Measurements from ENCODE around the gene TMEM74B. TPM values are rescaled to one million over a fixed set of nuclear protein-coding genes. Genes with fewer than 3 reads are reported as not detected.
"Not testable (repeated sequence)": the region's sequence is repeated elsewhere in the genome, so short reads cannot be mapped to it uniquely, and the experiment has no call there.

Gene TMEM74B
- total RNA-seq, 2 experiments from 2014 or later, result 3.5 to 4.0 TPM

GRCh38 chr20:1163653-1164052 lies 21.1 kb downstream of the TMEM74B start:
- DNase-seq (no peak), ATAC-seq (ENCODE audit: low read depth) (no peak)
- POLR2A ChIA-PET, result no interaction called here
- Mint-ChIP-seq H3K9me3 (no peaks in the 10 kb centered on the region), H3K4me1 (no peaks in the 10 kb centered on the region), H3K27me3 (no peaks in the 10 kb centered on the region), H3K4me3 (no peak overlapping the region), H3K36me3 (peaks cover 35% of the 10 kb centered on the region), H3K27ac (no peak overlapping the region)

DNA sequence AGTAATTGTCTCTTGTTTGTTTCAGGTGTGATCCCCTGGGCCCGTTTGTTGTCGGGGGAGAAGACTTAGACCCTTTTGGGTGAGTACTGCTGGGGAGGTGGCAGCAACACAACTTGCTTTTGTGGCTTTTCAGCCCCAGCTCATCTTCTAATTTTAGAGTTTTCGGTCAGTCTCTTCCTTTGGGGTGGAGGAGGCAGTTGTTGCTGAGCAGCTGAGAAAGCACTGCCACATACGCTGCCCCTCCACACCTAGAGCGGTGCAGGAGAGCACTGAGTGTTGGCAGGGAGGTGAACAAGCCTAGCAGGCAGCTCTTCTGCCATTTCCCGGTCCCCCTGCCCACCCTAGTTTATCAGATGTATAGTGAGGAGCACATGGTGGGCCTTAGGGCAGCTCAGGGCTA lies 21.7 kb downstream of the TMEM74B start:
- no peaks in the 10 kb centered on the region for H3K4me1 Mint-ChIP-seq
- ATAC-seq (ENCODE audit: low read depth) (no peak), DNase-seq (no peak)
- H3K4me3 Mint-ChIP-seq, result no peak overlapping the region
- H3K27me3 Mint-ChIP-seq, result no peaks in the 10 kb centered on the region
- peaks cover 29% of the 10 kb centered on the region for H3K36me3 Mint-ChIP-seq
- H3K9me3 Mint-ChIP-seq, result no peaks in the 10 kb centered on the region
- H3K27ac Mint-ChIP-seq, result no peak overlapping the region
- POLR2A ChIA-PET, result no interaction called here

DNA sequence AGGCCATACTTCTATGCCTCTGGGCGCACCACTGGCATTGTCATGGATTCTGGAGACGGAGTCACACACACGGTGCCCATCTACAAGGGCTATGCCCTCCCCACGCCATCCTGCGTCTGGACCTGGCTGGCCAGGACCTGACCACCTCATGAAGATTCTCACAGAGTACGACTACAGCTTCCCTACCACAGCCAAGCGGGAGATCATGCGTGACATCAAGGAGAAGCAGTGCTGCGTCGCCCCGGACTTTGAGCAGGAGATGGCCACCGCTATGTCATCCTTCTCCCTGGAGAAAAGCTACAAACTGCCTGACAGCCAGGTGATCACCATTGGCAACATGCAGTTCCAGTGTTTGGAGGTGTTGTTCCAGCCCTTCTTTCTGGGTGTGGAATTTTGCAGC lies 23.8 kb downstream of the TMEM74B start:
- ATAC-seq (ENCODE audit: low read depth), result no peak
- no peaks in the 10 kb centered on the region for H3K9me3 Mint-ChIP-seq
- peaks cover 28% of the 10 kb centered on the region for H3K36me3 Mint-ChIP-seq
- no peak for DNase-seq
- H3K27me3 Mint-ChIP-seq, result no peaks in the 10 kb centered on the region
- POLR2A ChIA-PET, result no interaction called here
- no peak overlapping the region for H3K27ac Mint-ChIP-seq
- no peak overlapping the region for H3K4me3 Mint-ChIP-seq
- H3K4me1 Mint-ChIP-seq, result peaks cover 3% of the 10 kb centered on the region

DNA sequence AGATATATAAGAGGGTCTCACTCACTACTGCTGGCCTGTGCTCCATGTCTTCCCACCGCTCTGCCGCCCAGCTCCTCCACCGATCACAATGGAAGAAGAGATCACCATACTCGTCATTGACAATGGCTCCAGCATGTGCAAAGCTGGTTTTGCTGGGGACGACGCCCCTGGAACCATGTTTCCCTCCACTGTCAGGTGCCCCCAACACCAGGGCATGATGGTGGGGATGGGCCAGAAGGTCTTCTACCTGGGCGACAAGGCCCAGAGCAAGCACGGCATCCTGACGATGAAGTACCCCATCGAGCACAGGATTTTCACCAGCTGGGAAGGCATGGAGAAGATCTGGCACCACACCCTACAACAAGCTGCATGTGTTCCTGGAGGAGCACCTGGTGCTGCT lies 24.3 kb downstream of the TMEM74B start:
- H3K27me3 Mint-ChIP-seq, result no peaks in the 10 kb centered on the region
- H3K4me1 Mint-ChIP-seq, result peaks cover 3% of the 10 kb centered on the region
- peaks cover 29% of the 10 kb centered on the region for H3K36me3 Mint-ChIP-seq
- no peak overlapping the region for H3K4me3 Mint-ChIP-seq
- no peak overlapping the region for H3K27ac Mint-ChIP-seq
- DNase-seq, result no peak
- POLR2A ChIA-PET, result no interaction called here
- no peak for ATAC-seq (ENCODE audit: low read depth)
- H3K9me3 Mint-ChIP-seq, result no peaks in the 10 kb centered on the region

DNA sequence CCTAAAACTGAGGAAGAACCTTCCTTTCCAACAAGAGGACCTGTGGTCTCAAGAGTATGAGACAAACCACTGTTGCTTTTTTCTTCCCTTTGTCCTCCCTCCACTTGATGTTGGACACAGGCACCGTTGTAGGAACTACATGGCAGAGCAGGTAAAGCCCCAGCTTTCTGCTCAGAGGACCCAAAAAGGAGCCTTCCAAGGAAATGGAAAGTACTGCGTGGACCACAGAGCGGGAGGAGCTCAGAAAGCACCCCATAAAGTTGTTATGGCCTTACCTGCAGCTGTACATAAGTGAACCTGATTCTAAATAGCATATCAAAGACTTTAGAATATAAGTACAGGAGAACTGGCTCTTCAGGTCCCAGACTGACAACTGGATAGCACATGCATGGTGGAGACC lies 29.4 kb downstream of the TMEM74B start:
- ATAC-seq (ENCODE audit: low read depth) (no peak), DNase-seq (no peak)
- Mint-ChIP-seq H3K9me3 (no peaks in the 10 kb centered on the region), H3K36me3 (peaks cover 53% of the 10 kb centered on the region), H3K27me3 (no peaks in the 10 kb centered on the region), H3K4me1 (peaks cover 15% of the 10 kb centered on the region), H3K4me3 (no peak overlapping the region), H3K27ac (no peak overlapping the region)
- POLR2A ChIA-PET, result no interaction called here

DNA sequence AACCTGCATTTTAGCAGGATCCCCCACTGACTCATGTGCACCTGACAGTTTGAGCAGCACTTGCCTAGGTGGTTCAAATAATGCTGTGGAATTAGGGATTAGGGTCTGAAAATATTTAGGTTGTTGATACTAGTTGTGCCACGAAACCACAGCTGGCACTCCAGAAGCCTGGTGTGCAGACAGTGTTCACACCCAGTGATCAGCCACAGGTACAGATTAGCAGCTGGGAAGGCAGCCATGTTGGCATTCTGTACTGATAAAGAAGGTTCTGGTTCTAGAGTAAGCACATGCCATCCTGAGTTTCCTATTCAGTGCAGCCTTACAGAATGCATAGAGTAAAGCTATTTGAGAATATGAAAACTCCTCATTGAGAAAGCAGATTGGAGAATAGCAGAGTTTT lies 30.1 kb downstream of the TMEM74B start:
- DNase-seq (no peak), ATAC-seq (ENCODE audit: low read depth) (no peak)
- Mint-ChIP-seq H3K27ac (no peak overlapping the region), H3K4me1 (peaks cover 15% of the 10 kb centered on the region), H3K9me3 (no peaks in the 10 kb centered on the region), H3K4me3 (no peak overlapping the region), H3K36me3 (peaks cover 51% of the 10 kb centered on the region), H3K27me3 (no peaks in the 10 kb centered on the region)
- POLR2A ChIA-PET, result no interaction called here

DNA sequence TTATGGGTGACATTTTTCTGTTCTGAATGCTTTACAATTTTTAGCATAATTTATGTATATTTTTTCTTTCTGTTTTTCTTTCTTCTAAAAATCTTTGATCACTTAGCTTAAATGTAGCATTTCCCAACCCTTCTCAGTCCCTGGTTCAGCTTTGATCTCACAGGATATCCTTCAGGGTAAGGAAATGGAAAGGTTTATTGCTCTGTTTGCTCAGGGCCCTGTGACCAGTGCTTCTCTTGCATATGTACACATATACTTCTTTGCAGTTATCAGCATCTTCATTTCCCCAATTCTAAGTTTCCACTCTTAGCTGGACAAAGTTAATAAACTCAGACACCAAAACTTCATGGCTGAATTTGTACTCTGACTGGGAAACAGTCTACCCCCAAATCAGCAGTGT lies 30.6 kb downstream of the TMEM74B start:
- no peaks in the 10 kb centered on the region for H3K9me3 Mint-ChIP-seq
- POLR2A ChIA-PET, result no interaction called here
- no peak overlapping the region for H3K27ac Mint-ChIP-seq
- no peaks in the 10 kb centered on the region for H3K27me3 Mint-ChIP-seq
- peaks cover 15% of the 10 kb centered on the region for H3K4me1 Mint-ChIP-seq
- peaks cover 52% of the 10 kb centered on the region for H3K36me3 Mint-ChIP-seq
- ATAC-seq (ENCODE audit: low read depth) (no peak), DNase-seq (no peak)
- no peak overlapping the region for H3K4me3 Mint-ChIP-seq

DNA sequence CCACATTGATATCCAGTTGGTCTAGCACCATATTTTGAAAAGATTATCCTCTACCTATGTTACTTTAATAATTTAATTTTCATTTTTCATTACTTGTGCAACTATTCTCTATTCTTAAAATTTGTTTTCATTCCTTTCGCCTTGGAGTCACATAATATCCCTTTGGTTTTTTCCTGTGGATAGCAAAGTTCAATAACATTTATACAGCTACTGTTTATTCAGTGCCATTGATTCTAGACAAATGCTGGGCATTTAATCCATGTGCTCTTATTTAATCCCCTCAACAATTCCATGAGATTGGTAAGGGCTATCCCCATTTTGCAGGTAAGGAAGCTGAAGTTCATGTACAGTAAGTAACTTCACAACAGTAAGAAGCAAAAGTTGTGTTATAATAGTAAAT lies 33.8 kb downstream of the TMEM74B start:
- Mint-ChIP-seq H3K4me1 (peaks cover 12% of the 10 kb centered on the region), H3K27ac (no peak overlapping the region)
- no peak for DNase-seq

DNA sequence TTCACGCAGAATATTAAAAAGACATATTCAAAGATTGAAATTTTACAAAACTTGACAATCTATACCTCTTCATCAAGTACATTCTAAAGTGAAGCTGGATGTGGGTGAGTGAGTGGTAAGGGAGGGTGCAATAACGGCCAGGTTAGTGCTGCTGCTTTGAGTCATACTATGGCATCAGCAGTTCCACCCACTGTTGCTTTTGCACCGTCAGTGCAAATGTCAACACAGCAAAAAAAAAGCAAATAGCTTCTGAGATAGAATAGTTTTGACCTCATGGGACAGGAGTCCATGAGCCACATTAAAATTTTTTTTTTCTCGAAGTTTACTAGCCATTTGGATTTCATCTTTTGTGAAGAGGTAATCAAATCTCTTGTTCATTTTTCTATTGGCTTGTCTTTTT lies 34.6 kb downstream of the TMEM74B start:
- POLR2A ChIA-PET, result interaction anchor here (0.7 kb wide), 1 partner anchor 1482 kb away, joined by 3 read pairs; no protein-coding TSS in a partner anchor

More for the DNA sequence above, 33.8 kb downstream of the TMEM74B start:
- Mint-ChIP-seq H3K4me3 (no peak overlapping the region), H3K9me3 (no peaks in the 10 kb centered on the region), H3K27me3 (no peaks in the 10 kb centered on the region), H3K36me3 (peaks cover 51% of the 10 kb centered on the region)
- ATAC-seq (ENCODE audit: low read depth), result no peak
- POLR2A ChIA-PET, result no interaction called here

DNA sequence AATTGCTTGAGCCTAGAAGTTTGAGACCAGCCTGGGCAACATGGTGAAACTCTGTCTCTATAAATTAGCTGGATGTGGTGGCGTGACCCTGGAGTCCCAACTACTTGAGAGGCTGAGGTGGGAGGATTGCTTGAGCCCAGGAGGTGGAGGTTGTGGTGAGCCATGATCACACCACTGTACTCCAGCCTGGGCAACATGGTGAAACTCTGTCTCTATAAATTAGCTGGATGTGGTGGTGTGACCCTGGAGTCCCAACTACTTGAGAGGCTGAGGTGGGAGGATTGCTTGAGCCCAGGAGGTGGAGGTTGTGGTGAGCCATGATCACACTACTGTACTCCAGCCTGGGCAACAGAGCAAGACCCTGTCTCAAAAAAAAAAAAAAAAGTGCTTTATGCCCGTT lies 35.0 kb downstream of the TMEM74B start:
- DNase-seq; H3K27ac Mint-ChIP-seq; H3K4me3 Mint-ChIP-seq; H3K9me3 Mint-ChIP-seq; ATAC-seq (ENCODE audit: low read depth); H3K27me3 Mint-ChIP-seq: not testable (repeated sequence)
- Mint-ChIP-seq H3K4me1 (peaks cover 12% of the 10 kb centered on the region), H3K36me3 (peaks cover 42% of the 10 kb centered on the region)
- POLR2A ChIA-PET, result interaction anchor here (0.7 kb wide), 1 partner anchor 1482 kb away, joined by 3 read pairs; no protein-coding TSS in a partner anchor

More for the DNA sequence above, 34.6 kb downstream of the TMEM74B start:
- H3K27ac Mint-ChIP-seq, result no peak overlapping the region
- DNase-seq, result no peak
- no peaks in the 10 kb centered on the region for H3K27me3 Mint-ChIP-seq
- peaks cover 12% of the 10 kb centered on the region for H3K4me1 Mint-ChIP-seq
- H3K9me3 Mint-ChIP-seq, result no peaks in the 10 kb centered on the region
- peak; percentile 33 for ATAC-seq (ENCODE audit: low read depth)
- H3K36me3 Mint-ChIP-seq, result peaks cover 46% of the 10 kb centered on the region
- no peak overlapping the region for H3K4me3 Mint-ChIP-seq

GRCh38 chr20:1146957-1147356 lies 37.8 kb downstream of the TMEM74B start:
- ATAC-seq (ENCODE audit: low read depth), result no peak
- no peak for DNase-seq
- no peak overlapping the region for H3K27ac Mint-ChIP-seq
- H3K36me3 Mint-ChIP-seq, result peaks cover 43% of the 10 kb centered on the region
- POLR2A ChIA-PET, result no interaction called here
- no peaks in the 10 kb centered on the region for H3K27me3 Mint-ChIP-seq
- H3K9me3 Mint-ChIP-seq, result no peaks in the 10 kb centered on the region
- no peak overlapping the region for H3K4me3 Mint-ChIP-seq
- H3K4me1 Mint-ChIP-seq, result peaks cover 4% of the 10 kb centered on the region

- Mint-ChIP-seq H3K27me3 (no peaks in the 10 kb centered on the region), H3K9me3 (no peaks in the 10 kb centered on the region), H3K4me1 (peaks cover 2% of the 10 kb centered on the region), H3K4me3 (no peak overlapping the region), H3K27ac (no peak overlapping the region), H3K36me3 (peaks cover 46% of the 10 kb centered on the region)
- no peak for DNase-seq
- ATAC-seq (ENCODE audit: low read depth), result no peak
- POLR2A ChIA-PET, result no interaction called here
Measured at GRCh38 chr20:1144401-1145172, 40.2 kb downstream of the TMEM74B start.

- no peak for ATAC-seq (ENCODE audit: low read depth)
- Mint-ChIP-seq H3K27ac (no peak overlapping the region), H3K27me3 (no peaks in the 10 kb centered on the region), H3K36me3 (peaks cover 66% of the 10 kb centered on the region), H3K4me3 (no peak overlapping the region), H3K4me1 (peaks cover 14% of the 10 kb centered on the region), H3K9me3 (peaks cover 1% of the 10 kb centered on the region)
- DNase-seq, result no peak
- POLR2A ChIA-PET, result no interaction called here
Measured at GRCh38 chr20:1137236-1137635, 47.5 kb downstream of the TMEM74B start.

- DNase-seq, result no peak
- Mint-ChIP-seq H3K27me3 (no peaks in the 10 kb centered on the region), H3K4me1 (peaks cover 15% of the 10 kb centered on the region), H3K4me3 (no peak overlapping the region), H3K9me3 (peaks cover 1% of the 10 kb centered on the region), H3K36me3 (peaks cover 68% of the 10 kb centered on the region), H3K27ac (peak overlapping the region; percentile 51)
- ATAC-seq (ENCODE audit: low read depth), result no peak
- POLR2A ChIA-PET, result interaction anchor here (0.5 to 1.1 kb wide), 2 partner anchors 17 to 227 kb away, joined by 3 to 4 read pairs; partner anchors contain the start of gene PSMF1
Measured at GRCh38 chr20:1134836-1135235, 49.9 kb downstream of the TMEM74B start.

All from activated naive CD8-positive, alpha-beta T cell treated with anti-CD3 and anti-CD28 coated beads, Interleukin-2, amount 10 ng/mL, durations not matched to agents 7 days and 5 days (primary cell).